WTC11 (cell line): Measurements from ENCODE around the gene DLAT. TPM values are rescaled to one million over a fixed set of nuclear protein-coding genes. Genes with fewer than 3 reads are reported as not detected.
"Not testable (repeated sequence)": the region's sequence is repeated elsewhere in the genome, so short reads cannot be mapped to it uniquely, and the experiment has no call there.

Experiments used
- ATAC-seq: fragments of 200-7000 bp; cut with Tn5 transposase; 2 replicates; pipeline ENCODE4 v1.10.0; 2021; ENCODE audit warnings: mild to moderate bottlenecking, moderate library complexity
- CTCF ChIA-PET: fragments of 300-600 bp; sonication (Branson Sonifier 250); formaldehyde crosslinking; loops from one replicate; lab custom pipeline; 2021; ENCODE audit warnings: antibody characterized with exemption; lab: Charles Lee
- POLR2A ChIA-PET: fragments of 350-600 bp; sonication (Branson Sonifier 250); formaldehyde crosslinking; loops from one replicate; lab custom pipeline; 2021; ENCODE audit warnings: antibody characterized with exemption; lab: Charles Lee
- DNase-seq: peaks from one replicate; pipeline ENCODE4 v3.0.0; 2021; ENCODE audit warnings: low spot score
- H3K27ac Mint-ChIP-seq: 2 replicates; pipeline ENCODE4 v1.8.0; 2021; ENCODE audit warnings: mixed read lengths
- H3K27me3 Mint-ChIP-seq: 2 replicates; pipeline ENCODE4 v1.8.0; 2021; ENCODE audit warnings: low read depth, mild to moderate bottlenecking, moderate library complexity, mixed read lengths
- H3K36me3 Mint-ChIP-seq: 2 replicates; pipeline ENCODE4 v1.8.0; 2021; ENCODE audit warnings: mixed read lengths
- H3K4me1 Mint-ChIP-seq: 2 replicates; pipeline ENCODE4 v1.8.0; 2022; ENCODE audit warnings: mixed read lengths
- H3K4me3 Mint-ChIP-seq: 2 replicates; pipeline ENCODE4 v1.8.0; 2021; ENCODE audit warnings: mild to moderate bottlenecking, moderate library complexity, mixed read lengths
- H3K9me3 Mint-ChIP-seq: 2 replicates; pipeline ENCODE4 v1.8.0; 2021; ENCODE audit warnings: mixed read lengths
- ARID4B ChIP-seq: sonication (generic); formaldehyde crosslinking; IDR thresholded peaks from 2 replicates; pipeline ENCODE4 v1.8.0; 2023; ENCODE audit warnings: missing genetic modification reagents, mild to moderate bottlenecking, borderline replicate concordance
- ATF1 ChIP-seq: sonication (generic); formaldehyde crosslinking; IDR thresholded peaks from 2 replicates; pipeline ENCODE4 v1.8.1; 2023; ENCODE audit warnings: mild to moderate bottlenecking, moderate library complexity, missing genetic modification reagents
- CBFB ChIP-seq: sonication (generic); formaldehyde crosslinking; IDR thresholded peaks from 2 replicates; pipeline ENCODE4 v1.8.1; 2022; ENCODE audit warnings: mild to moderate bottlenecking, low read depth, missing genetic modification reagents
- CREM ChIP-seq: sonication (generic); formaldehyde crosslinking; IDR thresholded peaks from 2 replicates; pipeline ENCODE4 v1.8.1; 2022; ENCODE audit warnings: mild to moderate bottlenecking, missing genetic modification reagents, moderate library complexity
- E2F1 ChIP-seq: sonication (generic); formaldehyde crosslinking; IDR thresholded peaks from 2 replicates; pipeline ENCODE4 v1.8.0; 2022; ENCODE audit warnings: mild to moderate bottlenecking, missing genetic modification reagents
- E2F4 ChIP-seq: sonication (generic); formaldehyde crosslinking; IDR thresholded peaks from 2 replicates; pipeline ENCODE4 v1.8.1; 2022; ENCODE audit warnings: low read depth, mild to moderate bottlenecking, moderate library complexity, missing genetic modification reagents, borderline replicate concordance
- FOXJ3 ChIP-seq: sonication (generic); formaldehyde crosslinking; IDR thresholded peaks from 2 replicates; pipeline ENCODE4 v1.9.0; 2021; ENCODE audit warnings: missing genetic modification reagents, mild to moderate bottlenecking, borderline replicate concordance
- GTF2I ChIP-seq: fragments of 250-450 bp; sonication (Bioruptor Pico); conservative IDR thresholded peaks from 2 replicates; pipeline ENCODE4 v1.4.0; 2021; ENCODE audit warnings: mild to moderate bottlenecking
- HMGXB4 ChIP-seq: sonication (generic); formaldehyde crosslinking; IDR thresholded peaks from 2 replicates; pipeline ENCODE4 v1.8.1; 2023; ENCODE audit warnings: mild to moderate bottlenecking, moderate library complexity, missing genetic modification reagents
- MXD4 ChIP-seq: fragments of 250-450 bp; sonication (Bioruptor Pico); IDR thresholded peaks from 2 replicates; pipeline ENCODE4 v1.8.0; 2021; ENCODE audit warnings: mild to moderate bottlenecking, moderate library complexity, borderline replicate concordance
- PRRX2 ChIP-seq: fragments of 250-450 bp; sonication (Bioruptor Pico); IDR thresholded peaks from 2 replicates; pipeline ENCODE4 v1.8.0; 2021; ENCODE audit warnings: mild to moderate bottlenecking
- RELA ChIP-seq: sonication (generic); formaldehyde crosslinking; IDR thresholded peaks from 2 replicates; pipeline ENCODE4 v1.8.1; 2022; ENCODE audit warnings: missing genetic modification reagents, mild to moderate bottlenecking, borderline replicate concordance
- TCF7 ChIP-seq: sonication (generic); formaldehyde crosslinking; IDR thresholded peaks from 2 replicates; pipeline ENCODE4 v1.8.0; 2022; ENCODE audit warnings: mild to moderate bottlenecking, low read depth, missing genetic modification reagents, moderate library complexity
- ZMAT4 ChIP-seq: fragments of 250-450 bp; sonication (Bioruptor Pico); IDR thresholded peaks from 2 replicates; pipeline ENCODE4 v1.9.0; 2021; ENCODE audit warnings: mild to moderate bottlenecking
- ZNF138 ChIP-seq: sonication (generic); formaldehyde crosslinking; conservative IDR thresholded peaks from 2 replicates; pipeline ENCODE4 v1.8.1; 2022; ENCODE audit warnings: mild to moderate bottlenecking, moderate library complexity, missing genetic modification reagents
- ZNF219 ChIP-seq: sonication (generic); formaldehyde crosslinking; IDR thresholded peaks from 2 replicates; pipeline ENCODE4 v1.8.0; 2023; ENCODE audit warnings: missing genetic modification reagents, mild to moderate bottlenecking, borderline replicate concordance
- ZNF232 ChIP-seq: sonication (generic); formaldehyde crosslinking; IDR thresholded peaks from 2 replicates; pipeline ENCODE4 v1.8.0; 2022; ENCODE audit warnings: mild to moderate bottlenecking, missing genetic modification reagents
- ZNF317 ChIP-seq: sonication (generic); formaldehyde crosslinking; IDR thresholded peaks from 2 replicates; pipeline ENCODE4 v1.8.1; 2023; ENCODE audit warnings: low read depth, mild to moderate bottlenecking, moderate library complexity, missing genetic modification reagents, borderline replicate concordance
- ZSCAN18 ChIP-seq: fragments of 250-450 bp; sonication (Bioruptor Pico); IDR thresholded peaks from 2 replicates; pipeline ENCODE4 v2.1.2; 2022; ENCODE audit warnings: mild to moderate bottlenecking, moderate library complexity
- total RNA-seq: library from RNA; stranded (reverse); gene quantifications from 3 replicates; pipeline ENCODE4 v1.2.3, GENCODE V29; 2021

Gene DLAT
- total RNA-seq, 1 experiment from 2014 or later: 60.4 TPM

- DNase-seq (no peak), ATAC-seq (no peak)
- Mint-ChIP-seq H3K9me3 (no peaks in the 10 kb centered on the region), H3K36me3 (peaks cover 93% of the 10 kb centered on the region), H3K27me3 (peaks cover 4% of the 10 kb centered on the region), H3K27ac (peak overlapping the region; percentile 98), H3K4me1 (peaks cover 22% of the 10 kb centered on the region), H3K4me3 (peak overlapping the region; percentile 98)
- ChIA-PET CTCF (interaction anchor here (0.7 to 1.3 kb wide), 6 partner anchors 10 to 258 kb away, joined by 3 to 4 read pairs (median 3); partner anchors contain the start of gene BCO2), POLR2A (interaction anchor here (0.5 kb wide), 1 partner anchor 23 kb away, joined by 3 read pairs; no protein-coding TSS in a partner anchor)
- TF ChIP-seq PRRX2 (CRISPR knock-in tag) (no peak), ZNF138 (no peak), GTF2I (no peak), RELA (CRISPR knock-in tag) (no peak), E2F4 (CRISPR knock-in tag) (no peak), MXD4 (no peak), ZSCAN18 (CRISPR knock-in tag) (no peak), FOXJ3 (no peak), ZMAT4 (CRISPR knock-in tag) (no peak), HMGXB4 (CRISPR knock-in tag) (no peak), ATF1 (CRISPR knock-in tag) (no peak), ZNF219 (CRISPR knock-in tag) (no peak), ZNF232 (CRISPR knock-in tag) (no peak), ZNF317 (no peak), TCF7 (CRISPR knock-in tag) (no peak), E2F1 (CRISPR knock-in tag) (no peak)
Measured at GRCh38 chr11:112087212-112087611, 62.0 kb downstream of the DLAT start.

GRCh38 chr11:112095302-112095701, 70.1 kb downstream of the DLAT start:
- H3K27me3 Mint-ChIP-seq, H3K4me3 Mint-ChIP-seq, DNase-seq, H3K4me1 Mint-ChIP-seq, H3K27ac Mint-ChIP-seq, ATAC-seq, POLR2A ChIA-PET, CTCF ChIA-PET, H3K9me3 Mint-ChIP-seq: not testable (repeated sequence)
- peaks cover 43% of the 10 kb centered on the region for H3K36me3 Mint-ChIP-seq

- ChIA-PET CTCF (interaction anchor here (1.1 kb wide), 1 partner anchor 18 kb away, joined by 4 read pairs; no protein-coding TSS in a partner anchor), POLR2A (no interaction called here)
- ATAC-seq: no peak
- no peak overlapping the region for H3K27ac Mint-ChIP-seq
- H3K4me3 Mint-ChIP-seq: no peak overlapping the region
- H3K4me1 Mint-ChIP-seq: no peaks in the 10 kb centered on the region
- H3K36me3 Mint-ChIP-seq: peaks cover 34% of the 10 kb centered on the region
- DNase-seq: no peak
- H3K9me3 Mint-ChIP-seq: no peaks in the 10 kb centered on the region
- H3K27me3 Mint-ChIP-seq: no peaks in the 10 kb centered on the region
- TF ChIP-seq ARID4B (CRISPR knock-in tag) (no peak), CREM (CRISPR knock-in tag) (no peak), CBFB (CRISPR knock-in tag) (no peak), ZMAT4 (CRISPR knock-in tag) (no peak), ZNF219 (CRISPR knock-in tag) (no peak)
Measured at GRCh38 chr11:112096194-112096593, 71.0 kb downstream of the DLAT start.
